H9 (cell line): ENCODE measurements around the gene ST6GALNAC6. TPM values are rescaled to one million over a fixed set of nuclear protein-coding genes. Genes with fewer than 3 reads are reported as not detected.

Experiments used
- DNase-seq: peaks from one replicate; pipeline ENCODE4 v3.0.0-alpha.2; 2017
- H2AFZ ChIP-seq: one replicate; pipeline ENCODE4 v1.6.1; 2013; ENCODE audit warnings: mild to moderate bottlenecking, low read length, control low read depth, moderate library complexity
- H2AK5ac ChIP-seq: 2 replicates; pipeline ENCODE4 v1.6.1; 2013; ENCODE audit warnings: low read length, control low read depth, mixed read lengths; ENCODE audit not compliant: insufficient read length
- H2BK120ac ChIP-seq: one replicate; pipeline ENCODE4 v1.6.1; 2013; ENCODE audit warnings: low read depth, mild to moderate bottlenecking, low read length, control low read depth, inconsistent platforms; ENCODE audit not compliant: poor library complexity, severe bottlenecking
- H2BK12ac ChIP-seq: 2 replicates; pipeline ENCODE4 v1.6.1; 2013; ENCODE audit warnings: low read length, control low read depth, mixed read lengths, low read depth; ENCODE audit not compliant: insufficient read length
- H2BK15ac ChIP-seq: 2 replicates; pipeline ENCODE4 v1.6.1; 2013; ENCODE audit warnings: low read depth, low read length, control low read depth
- H2BK20ac ChIP-seq: one replicate; pipeline ENCODE4 v1.6.1; 2013; ENCODE audit warnings: low read depth, mild to moderate bottlenecking, low read length, control low read depth, inconsistent platforms; ENCODE audit not compliant: poor library complexity, severe bottlenecking
- H2BK5ac ChIP-seq: 2 replicates; pipeline ENCODE4 v1.6.1; 2013; ENCODE audit warnings: low read length, control low read depth, mixed read lengths; ENCODE audit not compliant: insufficient read length
- H3K14ac ChIP-seq: 2 replicates; pipeline ENCODE4 v1.6.1; 2013; ENCODE audit warnings: low read length, control low read depth; ENCODE audit not compliant: insufficient read depth
- H3K18ac ChIP-seq: 2 replicates; pipeline ENCODE4 v1.6.1; 2013; ENCODE audit warnings: low read depth, mild to moderate bottlenecking, mixed read lengths, low read length, control low read depth; ENCODE audit not compliant: insufficient read length
- H3K23ac ChIP-seq: 2 replicates; pipeline ENCODE4 v1.6.1; 2013; ENCODE audit warnings: low read length, control low read depth, mixed read lengths, low read depth; ENCODE audit not compliant: insufficient read length
- H3K23me2 ChIP-seq: 2 replicates; pipeline ENCODE4 v1.6.1; 2013; ENCODE audit warnings: low read depth, mild to moderate bottlenecking, mixed read lengths, low read length, control low read depth; ENCODE audit not compliant: insufficient read length, poor library complexity, severe bottlenecking
- H3K27ac ChIP-seq: 2 replicates; pipeline ENCODE4 v1.5.1; 2013; ENCODE audit warnings: low read length, control low read depth, mixed read lengths, low read depth; ENCODE audit not compliant: insufficient read length
- H3K27me3 ChIP-seq: 2 replicates; pipeline ENCODE4 v1.6.1; 2013; ENCODE audit warnings: low read length, control low read depth, inconsistent platforms; ENCODE audit not compliant: insufficient read depth
- H3K4ac ChIP-seq: 2 replicates; pipeline ENCODE4 v1.6.1; 2013; ENCODE audit warnings: low read depth, mild to moderate bottlenecking, control low read depth, inconsistent platforms, low read length, moderate library complexity
- H3K4me1 ChIP-seq: 2 replicates; pipeline ENCODE4 v1.6.1; 2013; ENCODE audit warnings: low read length, control low read depth, inconsistent platforms; ENCODE audit not compliant: insufficient read depth
- H3K4me2 ChIP-seq: 2 replicates; pipeline ENCODE4 v1.6.1; 2013; ENCODE audit warnings: low read length, control low read depth, mixed read lengths; ENCODE audit not compliant: insufficient read length, insufficient read depth
- H3K56ac ChIP-seq: 2 replicates; pipeline ENCODE4 v1.6.1; 2013; ENCODE audit warnings: low read depth, mild to moderate bottlenecking, mixed read lengths, low read length, control low read depth; ENCODE audit not compliant: insufficient read length
- H3K79me1 ChIP-seq: 2 replicates; pipeline ENCODE4 v1.6.1; 2013; ENCODE audit warnings: low read depth, mild to moderate bottlenecking, moderate library complexity, low read length, control low read depth, inconsistent platforms; ENCODE audit not compliant: insufficient read depth, poor library complexity, severe bottlenecking
- H3K79me2 ChIP-seq: 2 replicates; pipeline ENCODE4 v1.6.1; 2013; ENCODE audit warnings: low read length, control low read depth, inconsistent platforms; ENCODE audit not compliant: insufficient read depth
- H3K9ac ChIP-seq: 2 replicates; pipeline ENCODE4 v1.6.1; 2013; ENCODE audit warnings: low read length, control low read depth, mixed read lengths; ENCODE audit not compliant: insufficient read length; ENCODE audit errors: extremely low read depth
- H3K9me3 ChIP-seq: one replicate; pipeline ENCODE4 v1.6.1; 2013; ENCODE audit warnings: low read depth, low read length, inconsistent platforms; ENCODE audit not compliant: control insufficient read depth
- H3T11ph ChIP-seq: one replicate; pipeline ENCODE4 v1.6.1; 2013; ENCODE audit warnings: mild to moderate bottlenecking, low read length, control low read depth, inconsistent platforms
- H4K20me1 ChIP-seq: one replicate; pipeline ENCODE4 v1.6.1; 2013; ENCODE audit not compliant: control insufficient read depth, insufficient read length, insufficient read depth
- H4K5ac ChIP-seq: 2 replicates; pipeline ENCODE4 v1.6.1; 2013; ENCODE audit warnings: low read depth, mild to moderate bottlenecking, mixed read lengths, low read length, control low read depth; ENCODE audit not compliant: insufficient read length
- H4K8ac ChIP-seq: replicated peaks from 2 replicates; pipeline ENCODE4 v1.6.1; 2013; ENCODE audit warnings: low read length, control low read depth, mixed read lengths, low read depth; ENCODE audit not compliant: insufficient read length
- H4K91ac ChIP-seq: 2 replicates; pipeline ENCODE4 v1.6.1; 2013; ENCODE audit warnings: low read depth, mild to moderate bottlenecking, moderate library complexity, mixed read lengths, low read length, control low read depth; ENCODE audit not compliant: insufficient read length
- H3K27ac Mint-ChIP-seq, 3 experiments: 2 replicates in 2 of 3; 3 replicates in 1 of 3; pipeline ENCODE4 v1.8.0; 2020 to 2021; ENCODE audit warnings: mixed read lengths in 3 of 3, mild to moderate bottlenecking in 1 of 3, moderate library complexity in 1 of 3
- H3K27me3 Mint-ChIP-seq: 2 replicates; pipeline ENCODE4 v1.8.0; 2021; ENCODE audit warnings: low read depth, mild to moderate bottlenecking, moderate library complexity, mixed read lengths
- H3K36me3 Mint-ChIP-seq, 3 experiments: 2 replicates in 2 of 3; 3 replicates in 1 of 3; pipeline ENCODE4 v1.8.0; 2020 to 2021; ENCODE audit warnings: low read depth in 3 of 3, mixed read lengths in 3 of 3; ENCODE audit not compliant: insufficient read depth in 1 of 3
- H3K4me1 Mint-ChIP-seq, 2 experiments: 2 replicates each; pipeline ENCODE4 v1.8.0; 2020; ENCODE audit warnings: mixed read lengths in 2 of 2
- H3K4me3 Mint-ChIP-seq, 2 experiments: 2 replicates in 1 of 2; 3 replicates in 1 of 2; pipeline ENCODE4 v1.8.0; 2020 to 2021; ENCODE audit warnings: mild to moderate bottlenecking in 2 of 2, mixed read lengths in 2 of 2, moderate library complexity in 1 of 2
- H3K9me3 Mint-ChIP-seq, 2 experiments: 2 replicates in 1 of 2; 3 replicates in 1 of 2; pipeline ENCODE4 v1.8.0; 2020; ENCODE audit warnings: mild to moderate bottlenecking in 2 of 2, mixed read lengths in 2 of 2, moderate library complexity in 1 of 2
- CTCF ChIP-seq: fragments of 200-600 bp; sonication (generic); conservative IDR thresholded peaks from 3 replicates; pipeline ENCODE4 v1.8.0; 2021; ENCODE audit warnings: antibody characterized with exemption, mild to moderate bottlenecking
- WGBS: extraction: QIAGEN DNeasy Blood & Tissue Kit; methylation state at CpG from one replicate; pipeline ENCODE4 v1.1.7; 2013; ENCODE audit warnings: missing lambda C conversion rate, low lambda C conversion rate, mixed read lengths; ENCODE audit not compliant: insufficient read length; ENCODE audit errors: extremely low coverage; 5-methylcytosine and 5-hydroxymethylcytosine counted together
- total RNA-seq: library from RNA; stranded (reverse); gene quantifications from 2 replicates; pipeline ENCODE4 v1.2.1, GENCODE V29; 2021

Gene ST6GALNAC6
- total RNA-seq, 1 experiment from 2014 or later: 29.8 TPM

DNA sequence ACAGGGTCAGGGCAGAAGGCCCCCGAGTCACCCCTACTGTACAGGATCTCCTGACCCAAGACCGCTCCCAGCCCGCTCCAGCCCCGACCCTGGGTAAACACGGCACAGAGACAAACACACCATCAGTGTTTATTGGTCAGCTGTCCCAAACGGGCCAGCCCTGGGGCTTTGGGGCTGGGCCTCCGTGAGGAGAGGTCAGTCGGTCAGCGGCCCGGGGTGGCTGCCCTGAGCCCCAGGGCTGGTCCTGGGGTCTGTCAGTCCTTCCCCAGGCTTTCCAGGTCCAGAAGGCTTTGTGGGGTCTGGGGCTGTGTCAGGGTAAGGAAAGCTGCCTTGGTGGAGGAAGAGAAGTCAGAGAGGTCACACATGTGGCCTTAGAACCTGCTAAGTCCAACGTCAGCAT is 35.6 kb upstream of the ST6GALNAC6 start:
- no peak overlapping the region for H3K14ac ChIP-seq
- no peak overlapping the region for H2BK120ac ChIP-seq
- no peak overlapping the region for H2AFZ ChIP-seq
- no peaks in the 10 kb centered on the region for H3K4me1 ChIP-seq
- no peak overlapping the region for H4K5ac ChIP-seq
- H2BK15ac ChIP-seq: no peak overlapping the region
- no peak overlapping the region for H3K56ac ChIP-seq
- H2BK5ac ChIP-seq: no peak overlapping the region
- H3K23ac ChIP-seq: no peak overlapping the region
- no peak overlapping the region for H4K8ac ChIP-seq
- Mint-ChIP-seq H3K36me3 (peaks cover 2 to 16% (median 10%) of the 10 kb centered on the region in 3 experiments; a peak in 6 of 7 replicates), H3K27ac (no peak overlapping the region), H3K27me3 (peaks cover 10% of the 10 kb centered on the region), H3K4me3 (peak overlapping the region; percentile 15 to 21; a peak in 2 of 5 replicates), H3K4me1 (peaks cover 36 to 38% of the 10 kb centered on the region in 2 experiments), H3K9me3 (no peaks in the 10 kb centered on the region; a peak in 1 of 5 replicates)
- no peak overlapping the region for H3K4ac ChIP-seq
- H2AK5ac ChIP-seq: no peak overlapping the region
- H2BK12ac ChIP-seq: no peak overlapping the region
- no peak overlapping the region for H3K4me2 ChIP-seq
- no peaks in the 10 kb centered on the region for H3K79me2 ChIP-seq
- no peak overlapping the region for H4K91ac ChIP-seq
- no peak overlapping the region for H3K9ac ChIP-seq
- no peak overlapping the region for H2BK20ac ChIP-seq
- H3T11ph ChIP-seq: no peak overlapping the region
- H3K18ac ChIP-seq: no peak overlapping the region
- WGBS: no CpG with 5 or more reads among the region's 11 CpGs
- H3K27me3 ChIP-seq: no peaks in the 10 kb centered on the region
- no peak overlapping the region for H3K27ac ChIP-seq
- no peaks in the 10 kb centered on the region for H3K9me3 ChIP-seq
- no peak for TF ChIP-seq CTCF
- peaks cover 10% of the 10 kb centered on the region for H3K79me1 ChIP-seq
- H4K20me1 ChIP-seq: no peaks in the 10 kb centered on the region
- peaks cover 9% of the 10 kb centered on the region for H3K23me2 ChIP-seq
- no peak for DNase-seq
